Measurements from ENCODE around the gene CHMP2A. TPM values are rescaled to one million over a fixed set of nuclear protein-coding genes. Genes with fewer than 3 reads are reported as not detected.
"Not testable (repeated sequence)": the region's sequence is repeated elsewhere in the genome, so short reads cannot be mapped to it uniquely, and the experiment has no call there.

CHMP2A gene
- total RNA-seq, 4 donors from 2014 or later: 100.0 to 155 (median 126) TPM

- Histone ChIP-seq H3K9me3 (no peaks in the 10 kb centered on the region), H3K27ac (no peak overlapping the region), H3K4me3 (no peak overlapping the region), H3K4me1 (peaks cover 0 to 24% (median 11%) of the 10 kb centered on the region in 3 donors), H3K36me3 (peaks cover 0 to 2% of the 10 kb centered on the region in 2 donors), H3K27me3 (no peaks in the 10 kb centered on the region)
- no peak for ATAC-seq
- WGBS, 2 donors (ENCODE audit: low coverage in 1 of 2): 75 to 78% methylated on average over 5 to 8 of the region's 8 CpGs
- no peak for TF ChIP-seq CTCF (IDR thresholded peaks at IDR 0.05)
- TF ChIP-seq POLR2AphosphoS5 (IDR thresholded peaks at IDR 0.05): no peak
- no peak for TF ChIP-seq EP300 (IDR thresholded peaks at IDR 0.05)
- no peak for TF ChIP-seq POLR2A (IDR thresholded peaks at IDR 0.05)
These were observed 44.6 kb downstream of the CHMP2A start for GRCh38 chr19:58510084-58510862.

- Histone ChIP-seq H3K36me3 (no peaks in the 10 kb centered on the region), H3K9me3 (no peaks in the 10 kb centered on the region), H3K27me3 (no peaks in the 10 kb centered on the region), H3K4me1 (peaks cover 0 to 18% (median 11%) of the 10 kb centered on the region in 3 donors), H3K4me3 (no peak overlapping the region), H3K27ac (no peak overlapping the region)
- no peak for ATAC-seq
- TF ChIP-seq EP300 (IDR thresholded peaks at IDR 0.05): no peak
- no peak for TF ChIP-seq POLR2A (IDR thresholded peaks at IDR 0.05)
- TF ChIP-seq CTCF (IDR thresholded peaks at IDR 0.05): no peak
- no peak for TF ChIP-seq POLR2AphosphoS5 (IDR thresholded peaks at IDR 0.05)
- 57 to 84% methylated on average over 2 to 5 of the region's 11 CpGs for WGBS, 2 donors (ENCODE audit: low coverage in 1 of 2)
These were observed 45.2 kb downstream of the CHMP2A start for GRCh38 chr19:58509731-58510083.

- not testable (repeated sequence) for H3K36me3 ChIP-seq, H3K27ac ChIP-seq, H3K27me3 ChIP-seq, ATAC-seq, H3K4me1 ChIP-seq, H3K4me3 ChIP-seq, H3K9me3 ChIP-seq
- 79 to 80% methylated on average over 4 to 7 of the region's 8 CpGs for WGBS, 2 donors (ENCODE audit: low coverage in 1 of 2)
These were observed 47.2 kb downstream of the CHMP2A start for GRCh38 chr19:58507602-58508223.

Small RNAs within 50 kb of the gene (small RNA-seq; reads per million reads assigned to genes)
- 0 to 1.1 (median 0) reads per million in 4 donors for gene MIR6807
- gene RN7SL525P: 0 reads per million in 4 donors

Other genes starting within 250 kb of the CHMP2A start
- 10 to 100 TPM; 31.7 to 67.2 (median 41.5) TPM for gene ERVK3-1, start 249.7 kb downstream of the CHMP2A start, total RNA-seq
- gene ZSCAN22, start 228.1 kb downstream of the CHMP2A start, total RNA-seq: 1 to 10 TPM; 2.4 to 4.8 (median 2.9) TPM
- gene A1BG, start 201.6 kb downstream of the CHMP2A start, total RNA-seq: 10 to 100 TPM in 1 of 4 donors, 1 to 10 TPM in 3; 2.3 to 20.7 (median 7.5) TPM
- gene ZNF497, start 192.4 kb downstream of the CHMP2A start, total RNA-seq: 1 to 10 TPM in 3 of 4 donors, under 1 TPM in 1; 0.77 to 2.2 (median 1.6) TPM
- 1 to 10 TPM in 3 of 4 donors, under 1 TPM in 1; 0.99 to 3.7 (median 2.4) TPM for gene ZNF837, start 174.1 kb downstream of the CHMP2A start, total RNA-seq
- gene RPS5, start 167.8 kb downstream of the CHMP2A start, total RNA-seq: 1,000 to 10,000 TPM in 3 of 4 donors, 100 to 1,000 TPM in 1; 841 to 2,040 (median 1,635) TPM
- 1 to 10 TPM in 1 of 4 donors, not detected in 3; 1.5 TPM for gene RNF225, start 159.4 kb downstream of the CHMP2A start, total RNA-seq
- 10 to 100 TPM; 10.9 to 17.6 (median 12.6) TPM for gene ZNF584, start 146.5 kb downstream of the CHMP2A start, total RNA-seq
- gene ZNF132, start 115.0 kb downstream of the CHMP2A start, total RNA-seq: 1 to 10 TPM; 4.1 to 8.6 (median 6.2) TPM
- 10 to 100 TPM in 1 of 4 donors, 1 to 10 TPM in 3; 4.3 to 12.8 (median 8.6) TPM for gene ZNF324B, start 103.5 kb downstream of the CHMP2A start, total RNA-seq
- gene ZNF324, start 88.0 kb downstream of the CHMP2A start, total RNA-seq: 10 to 100 TPM; 10.3 to 20.7 (median 18.1) TPM
- gene ZNF446, start 78.8 kb downstream of the CHMP2A start, total RNA-seq: 10 to 100 TPM; 11.2 to 25.4 (median 17.5) TPM
- gene SLC27A5, start 43.1 kb downstream of the CHMP2A start, total RNA-seq: 1 to 10 TPM; 2.6 to 7.4 (median 5.5) TPM
- gene ZBTB45, start 35.3 kb downstream of the CHMP2A start, total RNA-seq: 10 to 100 TPM in 3 of 4 donors, 1 to 10 TPM in 1; 9.8 to 14.0 (median 13.4) TPM
- 100 to 1,000 TPM; 171 to 274 (median 196) TPM for gene TRIM28, start 11.0 kb downstream of the CHMP2A start, total RNA-seq
- gene UBE2M, start 3.5 kb upstream of the CHMP2A start, total RNA-seq: 10 to 100 TPM; 28.1 to 43.6 (median 37.8) TPM
- 10 to 100 TPM; 13.4 to 43.7 (median 22.4) TPM for gene MZF1, start 18.2 kb upstream of the CHMP2A start, total RNA-seq

All from gastroesophageal sphincter (tissue), 4 donors.